Measurements from ENCODE around the gene SLC12A5.
A peak's percentile ranks its signal among the peaks of the same experiment; 100 is the strongest.

The SLC12A5 gene

GRCh38 chr20:46056970-46057855 is 28.2 kb downstream of the SLC12A5 start:
- peak; percentile 19 for DNase-seq

- DNase-seq, result no peak
Observed at GRCh38 chr20:46057856-46058598, 29.0 kb downstream of the SLC12A5 start.

- DNase-seq, result no peak
Observed at GRCh38 chr20:46058599-46059281, 29.7 kb downstream of the SLC12A5 start.

- no peak for DNase-seq
Observed at GRCh38 chr20:46060301-46060881, 31.4 kb downstream of the SLC12A5 start.

DNA sequence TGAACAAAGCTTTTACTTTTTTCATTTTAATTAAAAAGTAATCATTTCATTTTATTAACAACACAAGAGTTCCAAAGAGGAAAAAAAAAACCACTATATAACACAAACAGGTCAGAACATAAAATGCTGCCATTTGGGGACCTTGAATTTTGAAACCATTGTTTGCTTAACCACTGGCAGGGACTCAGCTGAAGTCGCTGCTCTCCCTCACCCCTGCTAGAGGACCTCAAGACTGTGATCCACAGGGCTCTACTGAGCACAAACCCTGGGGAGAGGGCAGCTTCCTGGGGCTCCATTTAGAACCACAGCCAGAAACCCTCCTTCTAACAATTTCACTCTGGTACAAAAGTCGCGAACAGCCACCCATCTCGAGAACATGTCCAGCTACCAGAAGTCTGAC is 32.0 kb downstream of the SLC12A5 start:
- DNase-seq, result no peak

GRCh38 chr20:46062151-46062550 is 33.1 kb downstream of the SLC12A5 start:
- no peak for DNase-seq

- DNase-seq, result no peak
Observed at GRCh38 chr20:46062621-46063020, 33.6 kb downstream of the SLC12A5 start.

DNA sequence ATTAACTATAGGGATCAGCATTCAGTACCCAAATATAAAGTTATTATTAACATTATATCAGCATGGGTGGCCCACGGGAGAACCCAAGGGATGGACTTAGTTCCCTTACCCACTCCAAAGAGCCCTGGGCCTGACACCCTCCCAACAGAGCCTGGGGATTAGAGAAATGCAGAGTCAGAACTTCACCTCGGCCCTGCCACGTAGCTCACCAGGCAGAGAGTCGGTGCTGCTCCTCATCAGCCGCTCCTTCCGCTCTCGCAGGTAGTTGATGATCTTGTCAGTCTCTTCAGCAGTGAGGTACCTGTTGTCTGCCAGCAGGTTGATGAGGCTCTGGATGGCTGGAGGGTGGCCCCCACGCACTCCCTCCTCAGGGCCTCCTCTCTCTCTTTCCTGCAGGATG is 34.1 kb downstream of the SLC12A5 start:
- DNase-seq, result no peak

DNA sequence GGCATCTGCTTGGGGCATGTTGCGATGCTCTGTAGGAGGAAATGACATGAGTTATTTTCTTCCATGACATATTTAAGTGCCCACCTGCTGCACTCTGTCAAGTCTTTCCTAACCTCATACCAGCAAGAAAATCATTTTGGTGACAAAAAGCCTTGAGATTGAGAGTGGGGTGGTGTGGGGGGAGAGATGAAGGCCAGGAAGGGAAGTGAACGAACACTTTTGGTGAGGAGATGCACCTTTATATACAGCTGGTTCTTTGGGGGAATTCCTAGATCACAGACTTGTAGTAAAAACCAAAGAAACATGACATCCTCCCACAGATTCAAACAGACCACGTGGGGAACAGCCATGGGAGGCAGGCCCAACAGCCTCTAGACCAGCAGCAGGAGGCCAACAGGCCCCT is 34.6 kb downstream of the SLC12A5 start:
- no peak for DNase-seq

DNA sequence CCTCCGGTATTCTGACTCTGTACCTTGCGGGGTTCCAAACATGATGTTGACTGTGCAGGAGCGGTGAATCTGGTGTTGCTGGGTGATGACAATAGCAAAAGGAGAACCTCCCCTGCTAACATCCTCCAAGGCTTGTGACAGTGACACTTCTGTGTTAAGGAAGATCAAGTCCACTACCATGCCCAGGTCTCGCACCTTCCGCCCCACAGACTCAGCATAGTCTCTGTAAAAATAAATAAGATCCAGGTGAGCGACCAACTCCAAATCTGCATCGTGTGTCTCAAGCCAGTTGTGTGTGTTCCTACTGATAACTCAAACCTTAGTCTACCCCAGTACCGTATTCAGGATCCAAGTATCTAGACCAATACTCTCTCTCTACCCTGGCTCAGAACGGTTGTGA is 36.0 kb downstream of the SLC12A5 start:
- DNase-seq, result no peak

DNA sequence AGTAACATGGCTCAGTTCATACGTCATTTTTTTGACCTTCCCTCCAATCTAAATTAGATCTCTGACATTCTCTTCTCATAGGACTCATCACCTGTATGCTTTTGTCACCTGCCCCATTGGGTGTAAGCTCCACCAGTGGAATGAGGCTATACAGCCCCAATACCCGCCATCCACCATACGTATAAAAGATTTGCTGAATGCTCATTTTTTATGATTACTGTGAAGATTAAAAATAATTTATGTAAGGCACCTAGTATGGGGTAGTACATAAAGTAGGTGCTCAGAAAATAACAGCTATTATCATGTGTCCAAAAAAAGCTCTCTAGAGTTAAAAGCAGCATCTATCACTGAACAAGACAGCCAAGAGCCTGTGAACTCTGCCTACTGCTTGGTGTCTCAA is 36.7 kb downstream of the SLC12A5 start:
- no peak for DNase-seq

GRCh38 chr20:46070215-46070900 is 41.3 kb downstream of the SLC12A5 start:
- no peak for DNase-seq

DNA sequence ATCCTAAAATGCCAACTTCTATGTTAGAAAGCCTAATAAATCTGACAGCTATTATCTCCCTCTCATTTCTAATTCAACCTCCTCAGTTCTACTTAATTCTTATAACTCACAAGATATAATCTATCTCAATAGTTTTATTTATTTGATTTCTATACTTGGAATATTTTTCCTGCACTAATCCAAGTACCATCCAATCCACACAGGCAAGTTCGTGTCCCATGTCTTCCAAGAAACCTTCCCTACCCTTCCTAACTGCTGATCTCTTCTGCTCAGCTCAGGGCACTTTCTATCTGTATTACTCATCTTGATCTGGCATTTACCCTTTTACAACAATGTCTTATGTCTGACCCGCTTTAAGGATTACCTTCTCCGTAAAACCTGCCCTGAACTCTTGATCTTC is 42.6 kb downstream of the SLC12A5 start:
- DNase-seq, result no peak

- DNase-seq, result no peak
Observed at GRCh38 chr20:46073024-46073423, 44.0 kb downstream of the SLC12A5 start.

- no peak for DNase-seq
Observed at GRCh38 chr20:46073443-46073842, 44.4 kb downstream of the SLC12A5 start.

DNA sequence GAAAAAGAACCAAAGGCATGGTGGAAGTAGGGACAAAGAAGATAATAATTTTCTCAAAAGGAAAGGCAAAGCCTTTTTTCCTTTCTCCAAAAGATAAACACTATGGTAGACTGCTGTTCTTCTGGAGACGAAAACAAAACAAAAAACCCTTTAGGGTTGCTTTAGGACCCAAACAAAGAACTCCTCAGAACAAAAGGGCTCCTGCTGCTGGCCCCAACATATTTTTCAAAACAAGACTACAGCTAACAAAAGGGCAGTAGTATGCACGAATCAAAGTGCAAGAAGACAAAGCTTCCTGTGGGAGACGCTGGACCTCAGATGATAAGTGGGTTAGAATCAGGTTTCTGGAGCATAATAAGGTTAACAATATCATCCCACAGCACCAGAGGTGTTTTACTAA is 45.0 kb downstream of the SLC12A5 start:
- no peak for DNase-seq

DNA sequence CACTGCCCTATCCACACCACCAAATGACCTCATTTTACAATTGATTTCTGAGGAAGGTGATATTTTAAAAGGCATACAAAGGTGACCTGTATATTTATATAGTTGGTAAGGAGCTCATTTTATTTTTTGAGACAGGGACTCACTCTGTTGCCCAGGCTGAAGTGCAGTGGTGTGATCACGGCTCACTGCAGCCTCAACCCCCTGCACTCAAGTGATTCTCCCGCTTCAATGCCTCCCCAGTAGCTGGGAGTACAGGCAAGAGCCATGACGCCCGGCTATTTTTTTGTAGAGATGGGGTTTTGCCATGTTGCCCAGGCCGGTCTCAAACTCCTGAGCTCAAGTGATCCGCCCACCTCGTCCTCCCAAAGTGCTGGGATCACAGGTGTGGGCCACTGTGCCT is 47.8 kb downstream of the SLC12A5 start:
- DNase-seq, result no peak

GRCh38 chr20:46077642-46078305 is 48.8 kb downstream of the SLC12A5 start:
- DNase-seq, result no peak

DNA sequence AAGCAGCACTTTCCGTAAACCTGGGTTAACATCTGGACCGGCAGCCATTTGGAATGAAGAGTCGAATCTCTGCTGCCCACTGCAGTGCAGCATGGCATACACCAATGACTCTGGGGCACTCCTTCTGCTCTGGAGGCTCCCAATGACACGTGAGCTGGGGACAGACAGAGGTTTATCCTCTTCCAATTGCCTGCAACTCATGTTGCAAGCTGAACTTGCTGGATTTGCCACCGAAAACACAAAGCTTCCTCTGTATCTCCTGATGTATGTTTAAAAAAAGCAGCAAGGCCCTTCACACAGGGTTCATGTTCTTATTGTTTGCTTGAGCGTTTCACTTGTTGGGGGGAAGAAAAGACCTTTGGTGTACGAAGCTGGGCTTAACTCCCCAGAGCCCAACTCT is 49.9 kb downstream of the SLC12A5 start:
- DNase-seq, result no peak

DNA sequence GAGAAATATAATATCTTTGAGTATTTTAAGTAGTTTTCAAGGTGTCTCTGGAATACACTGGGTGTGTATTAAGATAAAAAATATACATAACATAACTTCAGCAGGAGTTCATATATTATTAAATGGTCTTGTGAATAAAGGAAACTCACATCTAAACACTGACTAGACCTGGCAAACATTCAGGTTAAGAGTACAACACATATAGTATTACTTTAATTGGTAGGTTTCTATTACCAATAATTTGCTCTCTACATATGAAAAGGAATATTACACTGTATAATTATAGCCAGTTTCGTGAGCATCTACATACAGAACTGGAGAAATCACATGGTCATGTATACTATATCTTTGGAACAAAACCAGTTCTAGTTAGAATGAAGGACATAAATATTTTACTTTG is 52.1 kb downstream of the SLC12A5 start:
- no peak for DNase-seq

DNA sequence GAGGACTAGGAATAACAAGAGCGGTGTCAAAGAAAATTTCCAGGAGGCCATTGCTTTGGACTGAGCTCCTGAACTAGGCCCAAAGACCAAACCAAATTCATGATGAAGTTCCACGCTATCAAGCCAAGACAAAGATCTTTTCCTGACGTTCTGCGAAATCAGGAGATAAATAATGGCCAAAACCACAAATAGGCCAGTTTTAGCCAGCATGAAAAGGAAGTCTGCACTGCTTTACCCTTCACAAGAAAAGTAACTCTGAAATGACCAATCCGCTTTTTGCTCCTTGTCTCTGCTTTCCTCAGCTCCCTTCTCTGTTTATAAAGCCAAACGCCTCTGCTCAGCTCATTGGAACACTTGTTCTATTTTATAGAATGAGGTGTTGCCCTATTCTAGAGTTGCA is 54.1 kb downstream of the SLC12A5 start:
- DNase-seq, result no peak

DNA sequence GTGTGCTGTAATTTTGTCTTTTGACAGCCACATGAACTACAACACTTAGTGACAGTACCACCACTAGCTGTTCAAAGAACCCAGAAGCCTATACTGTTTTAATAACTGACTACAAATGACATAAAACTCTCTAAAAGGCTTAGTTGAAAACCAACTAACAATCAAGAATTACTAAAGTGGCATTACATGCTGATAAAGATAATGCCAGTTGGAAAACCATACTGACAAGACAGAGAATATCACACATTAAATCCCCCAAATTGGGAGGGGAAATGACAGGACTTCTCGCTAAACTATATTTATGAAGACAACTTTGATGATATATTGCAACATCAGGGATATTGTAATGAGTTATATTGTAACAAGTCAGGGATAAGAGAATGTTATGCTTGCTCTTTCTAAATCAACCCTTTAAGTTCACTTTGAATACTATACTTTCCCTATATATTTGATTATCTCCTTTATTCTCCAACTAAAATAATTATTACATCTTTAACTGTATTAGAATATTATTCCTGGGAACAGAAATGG is 54.6 kb downstream of the SLC12A5 start:
- DNase-seq, result no peak
